Ureter (tissue), 1 donor: ENCODE results near the gene PCDHGA10. TPM values are rescaled to one million over a fixed set of nuclear protein-coding genes. Genes with fewer than 3 reads are reported as not detected.
"Not testable (repeated sequence)": the region's sequence is repeated elsewhere in the genome, so short reads cannot be mapped to it uniquely, and the experiment has no call there.

ENCODE experiments used
- DNase-seq: peaks from one replicate; pipeline ENCODE4 v3.0.0-alpha.2; 2020; ENCODE audit warnings: low spot score
- total RNA-seq: library from RNA; stranded (reverse); gene quantifications from one replicate; pipeline ENCODE4 v1.2.4, GENCODE V29; 2023
- donor health status: DM: yes; HTN: yes; CAD: no.

Gene PCDHGA10
- total RNA-seq, 1 donor from 2014 or later, result 7.4 TPM

DNA sequence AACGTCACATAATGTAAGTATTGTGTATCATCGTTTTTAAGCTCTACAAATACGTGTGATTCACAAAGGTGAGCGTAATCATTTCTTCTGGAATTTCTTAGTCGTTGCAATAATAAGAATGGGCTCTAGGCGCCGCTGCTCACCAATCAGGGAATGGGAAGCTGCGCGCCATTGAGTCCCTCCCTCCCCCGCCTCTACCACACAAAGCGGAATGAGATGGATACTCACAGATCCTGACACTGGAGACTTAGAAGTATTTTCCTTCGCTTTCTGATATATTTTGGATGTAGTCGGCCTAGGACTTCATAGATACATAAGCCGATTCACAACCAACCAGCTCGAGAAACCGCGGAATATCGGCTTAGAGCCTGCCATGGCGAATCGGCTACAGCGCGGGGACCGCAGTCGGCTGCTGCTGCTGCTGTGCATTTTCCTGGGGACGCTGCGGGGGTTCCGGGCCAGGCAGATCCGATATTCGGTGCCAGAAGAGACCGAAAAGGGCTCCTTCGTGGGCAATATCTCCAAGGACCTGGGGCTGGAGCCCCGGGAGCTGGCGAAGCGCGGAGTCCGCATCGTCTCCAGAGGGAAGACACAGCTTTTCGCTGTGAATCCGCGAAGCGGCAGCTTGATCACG, 8.2 kb downstream of the PCDHGA10 start, which contains the start of gene PCDHGA11:
TSS of gene PCDHGA11 (plus strand) at position 197 of the 634 bp plus-strand sequence. CDS start at position 374, 177 bp downstream.
- no peak for DNase-seq

GRCh38 chr5:141421489-141421855, 8.7 kb downstream of the PCDHGA10 start:
- no peak for DNase-seq

GRCh38 chr5:141422742-141423291, 10.0 kb downstream of the PCDHGA10 start:
- DNase-seq, result no peak

- no peak for DNase-seq
Observed at GRCh38 chr5:141427783-141428426, 15.1 kb downstream of the PCDHGA10 start.

- DNase-seq, result no peak
Observed at GRCh38 chr5:141430332-141431113, 17.7 kb downstream of the PCDHGA10 start, which contains the start of gene PCDHGA12. PCDHGA12 (plus strand) TSS chr5:141430507; CDS start chr5:141430760, 253 bp downstream.

GRCh38 chr5:141431286-141431685, 18.5 kb downstream of the PCDHGA10 start:
- DNase-seq, result no peak

- not testable (repeated sequence) for DNase-seq
Observed at GRCh38 chr5:141432308-141432707, 19.5 kb downstream of the PCDHGA10 start.

- not testable (repeated sequence) for DNase-seq
Observed at GRCh38 chr5:141432726-141433125, 19.9 kb downstream of the PCDHGA10 start.

- DNase-seq, result no peak
Observed at GRCh38 chr5:141434006-141434405, 21.2 kb downstream of the PCDHGA10 start.

GRCh38 chr5:141437221-141437620, 24.4 kb downstream of the PCDHGA10 start:
- DNase-seq, result no peak

DNA sequence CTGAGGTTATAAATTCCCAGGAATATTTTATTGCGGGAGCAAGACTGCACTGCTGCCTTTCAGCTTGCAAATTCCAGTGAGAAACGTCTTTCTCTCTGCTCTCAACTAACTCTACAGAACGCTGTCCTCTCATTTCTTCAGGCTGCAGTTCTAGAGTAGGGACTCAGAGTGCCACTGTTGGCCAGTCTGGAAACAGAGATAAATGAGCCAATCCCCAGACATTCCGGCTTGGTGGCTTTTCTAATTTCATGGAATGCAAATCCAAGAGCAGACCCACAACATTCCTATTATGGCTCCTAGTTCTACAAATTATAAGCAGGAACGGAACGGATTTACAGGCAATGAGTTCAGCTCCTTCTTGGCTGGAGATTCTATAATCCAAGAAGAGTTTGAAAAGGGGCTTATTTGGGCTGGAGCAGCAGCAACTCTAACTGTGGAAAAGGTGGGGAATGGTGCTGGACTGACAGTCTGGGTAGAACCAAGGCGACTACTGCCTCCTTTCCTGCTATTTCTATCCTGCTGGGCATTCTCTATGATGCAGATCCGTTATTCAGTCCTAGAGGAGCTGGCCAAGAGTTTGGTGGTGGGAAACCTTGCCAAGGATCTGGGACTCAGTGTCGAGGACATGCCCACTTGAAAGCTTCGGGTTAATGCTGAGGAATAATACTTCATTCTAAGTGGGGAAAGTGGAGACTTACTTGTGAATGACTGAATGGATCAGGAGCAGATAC, 26.8 kb downstream of the PCDHGA10 start:
- DNase-seq, result no peak

DNA sequence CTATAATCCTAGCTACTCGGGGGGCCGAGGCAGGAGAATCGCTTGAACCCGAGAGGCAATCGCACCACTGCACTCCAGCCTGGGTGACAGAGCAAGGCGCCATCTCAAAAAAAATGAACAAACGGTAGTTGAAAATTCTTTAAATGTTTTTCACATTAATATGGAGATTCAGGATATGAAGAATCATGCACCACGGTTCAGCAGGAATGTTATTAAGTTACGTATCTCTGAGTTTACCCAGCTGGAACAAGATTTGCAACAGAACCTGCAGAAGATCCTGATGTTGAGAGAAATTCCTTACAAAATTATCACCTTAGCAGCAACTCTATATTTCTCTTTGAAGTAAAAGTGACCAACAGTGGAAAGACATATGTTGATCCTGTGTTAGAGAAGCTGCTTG, 27.6 kb downstream of the PCDHGA10 start:
- DNase-seq, result no peak

DNA sequence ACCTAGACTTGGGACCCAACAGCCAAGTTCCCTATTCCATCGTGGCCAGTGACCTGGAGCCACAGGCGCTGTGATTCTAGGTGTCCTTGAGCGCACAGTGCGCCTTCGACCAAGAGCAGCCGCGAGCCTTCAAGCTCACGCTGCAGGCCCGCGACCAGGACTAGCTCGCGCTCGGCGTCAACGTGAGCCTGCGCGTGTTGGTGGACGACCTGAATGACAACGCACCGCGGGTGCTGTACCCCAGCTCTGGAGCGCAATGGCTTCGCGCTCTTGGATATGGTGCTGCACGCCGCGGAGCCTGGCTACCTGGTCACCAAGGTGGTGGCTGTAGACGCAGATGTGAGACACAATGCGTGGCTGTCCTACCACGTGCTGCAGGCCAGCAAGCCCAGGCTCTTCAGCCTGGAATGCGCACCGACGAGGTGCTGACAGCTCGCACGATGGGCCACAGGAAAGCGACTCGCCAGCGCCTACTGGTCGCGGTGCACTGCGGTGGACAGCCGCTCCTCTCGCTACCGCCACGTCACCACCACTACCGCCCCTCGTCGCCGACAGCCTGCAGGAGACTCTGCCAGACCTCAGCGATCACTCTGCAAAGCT, 28.9 kb downstream of the PCDHGA10 start:
- no peak for DNase-seq

DNA sequence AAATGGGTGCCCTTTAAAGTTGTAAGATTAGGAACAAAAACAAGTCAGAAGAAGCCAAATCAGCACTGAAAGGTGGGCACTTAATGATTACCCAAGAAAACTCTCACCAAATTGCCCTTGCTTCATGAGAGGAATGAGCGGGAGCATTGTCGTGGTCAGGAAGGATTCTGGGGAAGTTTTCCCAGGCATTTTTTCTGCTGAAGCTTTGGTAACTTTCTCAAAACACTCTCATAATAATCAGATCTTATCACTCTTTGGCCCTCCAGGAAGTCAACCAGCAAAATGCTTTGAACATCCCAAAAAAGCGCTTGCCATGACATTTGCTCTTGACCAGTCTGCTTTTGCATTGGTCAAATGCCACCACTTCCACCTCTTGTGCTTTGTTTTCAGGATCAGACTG, 52.6 kb downstream of the PCDHGA10 start:
- no peak for DNase-seq

Other genes with a start within 250 kb of the PCDHGA10 start
- gene PCDHB7, start 240.3 kb upstream of the PCDHGA10 start, total RNA-seq, result 2.4 TPM
- 1.7 TPM for gene PCDHB8, start 235.2 kb upstream of the PCDHGA10 start, total RNA-seq
- gene PCDHB16, start 230.6 kb upstream of the PCDHGA10 start, total RNA-seq, result 3.4 TPM
- 1.9 TPM for gene PCDHB9, start 225.8 kb upstream of the PCDHGA10 start, total RNA-seq
- 2.5 TPM for gene PCDHB10, start 220.6 kb upstream of the PCDHGA10 start, total RNA-seq
- 2.1 TPM for gene PCDHB11, start 213.4 kb upstream of the PCDHGA10 start, total RNA-seq
- 2.8 TPM for gene PCDHB12, start 204.3 kb upstream of the PCDHGA10 start, total RNA-seq
- 6.2 TPM for gene PCDHB13, start 199.1 kb upstream of the PCDHGA10 start, total RNA-seq
- gene PCDHB14, start 189.6 kb upstream of the PCDHGA10 start, total RNA-seq, result 6.8 TPM
- gene PCDHB15, start 167.6 kb upstream of the PCDHGA10 start, total RNA-seq, result 4.3 TPM
- 1.3 TPM for gene SLC25A2, start 108.9 kb upstream of the PCDHGA10 start, total RNA-seq
- 56.6 TPM for gene TAF7, start 92.2 kb upstream of the PCDHGA10 start, total RNA-seq
- 0.57 TPM for gene PCDHGA1, start 82.5 kb upstream of the PCDHGA10 start, total RNA-seq
- gene PCDHGA2, start 74.2 kb upstream of the PCDHGA10 start, total RNA-seq, result 2.6 TPM
- gene PCDHGA3, start 69.2 kb upstream of the PCDHGA10 start, total RNA-seq, result 2.9 TPM
- 3.0 TPM for gene PCDHGB1, start 62.9 kb upstream of the PCDHGA10 start, total RNA-seq
- 4.2 TPM for gene PCDHGA4, start 58.0 kb upstream of the PCDHGA10 start, total RNA-seq
- 4.3 TPM for gene PCDHGB2, start 53.0 kb upstream of the PCDHGA10 start, total RNA-seq
- 4.6 TPM for gene PCDHGA5, start 48.8 kb upstream of the PCDHGA10 start, total RNA-seq
- gene PCDHGB3, start 42.7 kb upstream of the PCDHGA10 start, total RNA-seq, result 3.2 TPM
- gene PCDHGA6, start 39.1 kb upstream of the PCDHGA10 start, total RNA-seq, result 6.1 TPM
- 5.8 TPM for gene PCDHGA7, start 30.2 kb upstream of the PCDHGA10 start, total RNA-seq
- 8.0 TPM for gene PCDHGB4, start 25.3 kb upstream of the PCDHGA10 start, total RNA-seq
- gene PCDHGA8, start 20.4 kb upstream of the PCDHGA10 start, total RNA-seq, result 3.3 TPM
- gene PCDHGB5, start 15.0 kb upstream of the PCDHGA10 start, total RNA-seq, result 12.1 TPM
- gene PCDHGA9, start 10.2 kb upstream of the PCDHGA10 start, total RNA-seq, result 8.9 TPM
- 8.2 TPM for gene PCDHGB6, start 5.0 kb upstream of the PCDHGA10 start, total RNA-seq
- gene PCDHGB7, start 4.7 kb downstream of the PCDHGA10 start, total RNA-seq, result 11.7 TPM
- 5.1 TPM for gene PCDHGA11, start 8.1 kb downstream of the PCDHGA10 start, total RNA-seq
- gene PCDHGA12, start 17.5 kb downstream of the PCDHGA10 start, total RNA-seq, result 5.0 TPM
- gene PCDHGC3, start 63.0 kb downstream of the PCDHGA10 start, total RNA-seq, result 52.6 TPM
- gene PCDHGC4, start 72.0 kb downstream of the PCDHGA10 start, total RNA-seq, result 3.6 TPM
- gene PCDHGC5, start 76.1 kb downstream of the PCDHGA10 start, total RNA-seq, result 2.8 TPM
- 86.5 TPM for gene DIAPH1, start 206.0 kb downstream of the PCDHGA10 start, total RNA-seq
- gene HDAC3, start 223.9 kb downstream of the PCDHGA10 start, total RNA-seq, result 56.0 TPM
- gene RELL2, start 224.0 kb downstream of the PCDHGA10 start, total RNA-seq, result 4.4 TPM
- gene FCHSD1, start 238.4 kb downstream of the PCDHGA10 start, total RNA-seq, result 33.5 TPM